Psoas muscle (tissue), 8 donors: Measurements from ENCODE around the gene OVOL1. TPM values are rescaled to one million over a fixed set of nuclear protein-coding genes. Genes with fewer than 3 reads are reported as not detected.

Experiments used
- ATAC-seq, 4 donors: fragments of 200-7000 bp; cut with Tn5 transposase; one replicate each; pipeline ENCODE4 v1.9.1; 2020; ENCODE audit warnings: moderate library complexity in 3 of 4, mild to moderate bottlenecking in 2 of 4
- DNase-seq, 2 donors: peaks; one replicate each; pipeline ENCODE4 v3.0.0-alpha.2; 2020
- H3K27ac ChIP-seq: fragments of 200-600 bp; one replicate; pipeline ENCODE4 v1.8.0; 2022
- H3K27me3 ChIP-seq, 3 donors: fragments of 200-600 bp in 1 of 3; one replicate each; pipeline versions ENCODE4 v1.6.1 to v1.8.0; 2013 to 2022; ENCODE audit warnings: low read length in 2 of 3, mild to moderate bottlenecking in 2 of 3, moderate library complexity in 1 of 3; ENCODE audit not compliant: insufficient read depth in 3 of 3
- H3K36me3 ChIP-seq, 2 donors: fragments of 200-600 bp in 1 of 2; one replicate each; pipeline versions ENCODE4 v1.6.1 to v1.8.0; 2013 to 2022; ENCODE audit warnings: low read depth in 1 of 2, mild to moderate bottlenecking in 1 of 2, moderate library complexity in 1 of 2; ENCODE audit not compliant: insufficient read depth in 1 of 2
- H3K4me1 ChIP-seq: fragments of 200-600 bp; one replicate; pipeline ENCODE4 v1.8.0; 2022
- H3K4me3 ChIP-seq: fragments of 200-600 bp; one replicate; pipeline ENCODE4 v1.8.0; 2022; ENCODE audit warnings: mild to moderate bottlenecking
- H3K9me3 ChIP-seq: fragments of 200-600 bp; one replicate; pipeline ENCODE4 v1.8.0; 2022
- CTCF ChIP-seq: fragments of 200-600 bp; IDR thresholded peaks from one replicate; pipeline ENCODE4 v1.8.0; 2022; ENCODE audit warnings: antibody characterized with exemption
- WGBS, 3 donors: extraction: QIAGEN DNeasy Blood & Tissue Kit; methylation state at CpG; one replicate each; pipeline versions ENCODE4 v1.1.6 to v1.1.7; 2013; 5-methylcytosine and 5-hydroxymethylcytosine counted together
- intact Hi-C, 2 donors: fragments of 100-400 bp; cut with DNase I; formaldehyde crosslinking; loops; one replicate each; pipeline versions ENCODE4 v1.11.0 to v1.14.2; 2022
- polyA plus RNA-seq, 3 donors: library from polyadenylated mRNA; stranded (reverse); fragments of 200-250 nt; gene quantifications; one replicate each; pipeline ENCODE4 v1.2.3, GENCODE V29; 2013
- total RNA-seq, 4 donors: library from RNA; stranded (reverse); fragmentation: NEBNext Ultra II Directional in 2 of 4; extraction: Animal tissue kit (Norgen Biotek cat#: 25700) in 2 of 4; gene quantifications; one replicate each; pipeline versions ENCODE4 v1.2.1 to v1.2.4, GENCODE V29; 2021 to 2023
- donor health status: healthy with polysubstance abuse.
- donor health status: DM: no; HTN: no; CAD: no; lungs with moderate emphysema.
- donor health status: Bipolar disorder and iron deficiency.
- donor health status: healthy.
- donor health status: DM: yes; HTN: yes; CAD: no.
- donor health status: DM: no; HTN: no; CAD: no.
- donor health status: DM: no; HTN: no; CAD: no.
- donor health status: DM: yes; HTN: yes; CAD: no.

The OVOL1 gene
- total and polyA plus RNA-seq, 7 donors = 0.01 TPM; not detected in 6

GRCh38 chr11:65793144-65793581 lies 6.3 kb downstream of the OVOL1 start:
- no peaks in the 10 kb centered on the region for H3K9me3 ChIP-seq
- no peak overlapping the region for H3K27ac ChIP-seq
- intact Hi-C loops = no loop called here
- no peak for TF ChIP-seq CTCF
- ATAC-seq (no peak), DNase-seq (no peak)
- H3K27me3 ChIP-seq = peaks cover 0 to 28% (median 3%) of the 10 kb centered on the region in 3 donors
- no peak overlapping the region for H3K4me3 ChIP-seq
- WGBS, 3 donors = 48 to 59% (median 51%) methylated on average over 16 of the region's 16 CpGs
- no peaks in the 10 kb centered on the region for H3K4me1 ChIP-seq
- no peaks in the 10 kb centered on the region for H3K36me3 ChIP-seq

- Histone ChIP-seq H3K36me3 (no peaks in the 10 kb centered on the region), H3K27me3 (peaks cover 0 to 22% (median 0%) of the 10 kb centered on the region in 3 donors), H3K27ac (no peak overlapping the region), H3K9me3 (no peaks in the 10 kb centered on the region), H3K4me1 (no peaks in the 10 kb centered on the region), H3K4me3 (no peak overlapping the region)
- DNase-seq (no peak), ATAC-seq (no peak)
- intact Hi-C loops = no loop called here
- TF ChIP-seq CTCF = no peak
- WGBS, 3 donors = 81 to 85% (median 83%) methylated on average over 28 to 29 of the region's 29 CpGs
Measured at GRCh38 chr11:65793625-65794400, 7.0 kb downstream of the OVOL1 start.

GRCh38 chr11:65794570-65795510 lies 8.0 kb downstream of the OVOL1 start:
- TF ChIP-seq CTCF = no peak
- Histone ChIP-seq H3K4me3 (no peak overlapping the region), H3K27me3 (peaks cover 0 to 18% (median 0%) of the 10 kb centered on the region in 3 donors), H3K4me1 (no peaks in the 10 kb centered on the region), H3K36me3 (no peaks in the 10 kb centered on the region), H3K27ac (no peak overlapping the region), H3K9me3 (no peaks in the 10 kb centered on the region)
- ATAC-seq (no peak), DNase-seq (no peak)
- 84 to 86% (median 86%) methylated on average over 40 to 42 of the region's 42 CpGs for WGBS, 3 donors
- intact Hi-C loops = no loop called here

GRCh38 chr11:65796726-65797601 lies 10.1 kb downstream of the OVOL1 start:
- Histone ChIP-seq H3K4me1 (no peaks in the 10 kb centered on the region), H3K27ac (no peak overlapping the region), H3K9me3 (no peaks in the 10 kb centered on the region), H3K27me3 (peaks cover 0 to 28% (median 0%) of the 10 kb centered on the region in 3 donors), H3K36me3 (no peaks in the 10 kb centered on the region), H3K4me3 (no peak overlapping the region)
- TF ChIP-seq CTCF = no peak
- WGBS, 3 donors = 71 to 80% (median 77%) methylated on average over 15 of the region's 15 CpGs
- DNase-seq = no peak
- intact Hi-C loops = no loop called here
- ATAC-seq = no peak
